HEK293 (cell line): ENCODE measurements around the gene LMF1.

Source experiments
- CTCF ChIA-PET: fragments of 350-600 bp; formaldehyde crosslinking; extraction: SDS; loops from one replicate; lab custom pipeline; 2021; ENCODE audit warnings: antibody characterized with exemption; lab: Yijun Ruan, JAX
- POLR2A ChIA-PET: fragments of 300-600 bp; formaldehyde crosslinking; extraction: SDS; loops from one replicate; lab custom pipeline; 2020; ENCODE audit warnings: antibody characterized with exemption, inconsistent platforms; lab: Yijun Ruan, JAX
- H3K27ac ChIP-seq: fragments of 200-500 bp; sonication (Bioruptor generic); 2 replicates; pipeline ENCODE4 v1.5.1; 2014; ENCODE audit warnings: low read depth, low read length, control low read depth, inconsistent platforms; ENCODE audit errors: extremely low read depth
- H3K36me3 ChIP-seq, 2 experiments: fragments of 200-500 bp in 1 of 2; sonication (Bioruptor generic) in 1 of 2; 1 replicate in 1 of 2; 2 replicates in 1 of 2; pipeline ENCODE4 v1.5.1; 2014 to 2017; ENCODE audit warnings: inconsistent platforms in 2 of 2, low read length in 2 of 2; ENCODE audit not compliant: control insufficient read depth in 2 of 2, insufficient read depth in 1 of 2
- H3K4me1 ChIP-seq: fragments of 200-500 bp; sonication (Bioruptor generic); 2 replicates; pipeline ENCODE4 v1.5.1; 2014; ENCODE audit warnings: mild to moderate bottlenecking, low read length, inconsistent platforms; ENCODE audit not compliant: control insufficient read depth, insufficient read depth
- H3K4me3 ChIP-seq: 2 replicates; pipeline ENCODE4 v1.5.1; 2011; ENCODE audit warnings: low read depth, mild to moderate bottlenecking, control low read depth, low read length, moderate library complexity
- H3K9me3 ChIP-seq: fragments of 200-500 bp; sonication (Bioruptor generic); 2 replicates; pipeline ENCODE4 v1.5.1; 2014; ENCODE audit warnings: low read depth, low read length, inconsistent platforms; ENCODE audit not compliant: control insufficient read depth, insufficient read depth
- FEZF1 ChIP-seq: fragments of 450-650 bp; formaldehyde crosslinking; IDR thresholded peaks from 2 replicates; pipeline ENCODE4 v1.5.1; 2016; ENCODE audit warnings: missing biosample characterization, missing genetic modification characterization
- ZFHX2 ChIP-seq: fragments of 450-650 bp; formaldehyde crosslinking; conservative IDR thresholded peaks from 2 replicates; pipeline ENCODE4 v1.5.1; 2016; ENCODE audit warnings: missing biosample characterization, missing genetic modification characterization
- ZNF121 ChIP-seq: fragments of 450-650 bp; formaldehyde crosslinking; IDR thresholded peaks from 2 replicates; pipeline ENCODE4 v1.5.1; 2016; ENCODE audit warnings: missing biosample characterization, missing genetic modification characterization
- ZNF133 ChIP-seq: fragments of 450-650 bp; formaldehyde crosslinking; IDR thresholded peaks from 2 replicates; pipeline ENCODE4 v1.5.1; 2016; ENCODE audit warnings: missing biosample characterization, missing genetic modification characterization
- ZNF426 ChIP-seq: fragments of 450-650 bp; formaldehyde crosslinking; IDR thresholded peaks from 2 replicates; pipeline ENCODE4 v1.5.1; 2017; ENCODE audit warnings: missing biosample characterization, missing genetic modification characterization, mild to moderate bottlenecking, inconsistent platforms, moderate library complexity
- ZNF555 ChIP-seq: fragments of 450-650 bp; formaldehyde crosslinking; conservative IDR thresholded peaks from 2 replicates; pipeline ENCODE4 v1.5.1; 2017; ENCODE audit warnings: missing biosample characterization, mild to moderate bottlenecking, missing genetic modification characterization, inconsistent platforms
- ZNF600 ChIP-seq: fragments of 450-650 bp; formaldehyde crosslinking; IDR thresholded peaks from 2 replicates; pipeline ENCODE4 v1.5.1; 2016; ENCODE audit warnings: missing biosample characterization, missing genetic modification characterization
- ZNF658 ChIP-seq: fragments of 450-650 bp; formaldehyde crosslinking; IDR thresholded peaks from 2 replicates; pipeline ENCODE4; 2016; ENCODE audit warnings: missing biosample characterization, missing genetic modification characterization
- ZNF701 ChIP-seq: fragments of 450-650 bp; formaldehyde crosslinking; IDR thresholded peaks from 2 replicates; pipeline ENCODE4 v1.5.1; 2016; ENCODE audit warnings: missing biosample characterization, missing genetic modification characterization
- ZNF768 ChIP-seq: fragments of 450-650 bp; formaldehyde crosslinking; IDR thresholded peaks from 2 replicates; pipeline ENCODE4 v1.5.1; 2018; ENCODE audit warnings: missing biosample characterization, mild to moderate bottlenecking, missing genetic modification characterization
- ZNF785 ChIP-seq: fragments of 450-650 bp; formaldehyde crosslinking; IDR thresholded peaks from 2 replicates; pipeline ENCODE4 v1.5.1; 2016; ENCODE audit warnings: missing biosample characterization, missing genetic modification characterization
- ZNF830 ChIP-seq: fragments of 450-650 bp; IDR thresholded peaks from 2 replicates; pipeline ENCODE4 v1.5.0; 2018; ENCODE audit warnings: missing biosample characterization, missing genetic modification characterization, low read depth, mild to moderate bottlenecking, moderate library complexity
- TF ChIP-seq, protein P1 (sequence below): fragments of 450-650 bp; formaldehyde crosslinking; IDR thresholded peaks from 2 replicates; pipeline ENCODE4 v1.5.1; 2016; ENCODE audit warnings: missing biosample characterization, missing genetic modification characterization
- TF ChIP-seq, protein P2 (sequence below): fragments of 450-650 bp; formaldehyde crosslinking; IDR thresholded peaks from 2 replicates; pipeline ENCODE4 v1.5.1; 2017; ENCODE audit warnings: missing biosample characterization, missing genetic modification characterization
- TF ChIP-seq, protein P3 (sequence below): fragments of 450-650 bp; formaldehyde crosslinking; IDR thresholded peaks from 2 replicates; pipeline ENCODE4 v1.5.1; 2016; ENCODE audit warnings: missing biosample characterization, missing genetic modification characterization

LMF1 gene

DNA sequence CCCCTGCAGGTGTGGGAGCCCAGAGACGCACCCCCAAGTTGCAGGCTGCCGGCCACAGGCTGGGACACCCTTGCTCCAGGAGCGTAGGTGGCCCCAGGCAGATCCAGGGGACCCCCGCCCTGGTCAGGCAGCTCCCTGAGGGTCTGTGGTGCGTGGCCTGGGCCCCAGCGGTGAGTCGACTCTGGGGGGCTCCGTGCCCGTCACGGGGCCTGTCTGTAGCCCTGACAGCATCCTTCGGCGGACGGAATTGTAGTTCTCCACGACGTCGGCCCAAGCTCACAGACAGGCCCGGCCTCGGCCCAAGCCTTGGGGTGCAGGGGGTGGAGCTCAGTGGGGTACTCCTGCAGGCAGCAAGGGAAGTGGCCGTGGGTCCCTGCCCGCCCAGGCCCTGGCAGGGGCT lies 82.9 kb downstream of the LMF1 start (continued):
- TF ChIP-seq ZNF121 (tag by site-specific recombination) (no peak), ZNF830 (tag by site-specific recombination) (no peak)
- TF ChIP-seq, protein P1, sequence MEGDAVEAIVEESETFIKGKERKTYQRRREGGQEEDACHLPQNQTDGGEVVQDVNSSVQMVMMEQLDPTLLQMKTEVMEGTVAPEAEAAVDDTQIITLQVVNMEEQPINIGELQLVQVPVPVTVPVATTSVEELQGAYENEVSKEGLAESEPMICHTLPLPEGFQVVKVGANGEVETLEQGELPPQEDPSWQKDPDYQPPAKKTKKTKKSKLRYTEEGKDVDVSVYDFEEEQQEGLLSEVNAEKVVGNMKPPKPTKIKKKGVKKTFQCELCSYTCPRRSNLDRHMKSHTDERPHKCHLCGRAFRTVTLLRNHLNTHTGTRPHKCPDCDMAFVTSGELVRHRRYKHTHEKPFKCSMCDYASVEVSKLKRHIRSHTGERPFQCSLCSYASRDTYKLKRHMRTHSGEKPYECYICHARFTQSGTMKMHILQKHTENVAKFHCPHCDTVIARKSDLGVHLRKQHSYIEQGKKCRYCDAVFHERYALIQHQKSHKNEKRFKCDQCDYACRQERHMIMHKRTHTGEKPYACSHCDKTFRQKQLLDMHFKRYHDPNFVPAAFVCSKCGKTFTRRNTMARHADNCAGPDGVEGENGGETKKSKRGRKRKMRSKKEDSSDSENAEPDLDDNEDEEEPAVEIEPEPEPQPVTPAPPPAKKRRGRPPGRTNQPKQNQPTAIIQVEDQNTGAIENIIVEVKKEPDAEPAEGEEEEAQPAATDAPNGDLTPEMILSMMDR = no peak
- TF ChIP-seq, protein P2, sequence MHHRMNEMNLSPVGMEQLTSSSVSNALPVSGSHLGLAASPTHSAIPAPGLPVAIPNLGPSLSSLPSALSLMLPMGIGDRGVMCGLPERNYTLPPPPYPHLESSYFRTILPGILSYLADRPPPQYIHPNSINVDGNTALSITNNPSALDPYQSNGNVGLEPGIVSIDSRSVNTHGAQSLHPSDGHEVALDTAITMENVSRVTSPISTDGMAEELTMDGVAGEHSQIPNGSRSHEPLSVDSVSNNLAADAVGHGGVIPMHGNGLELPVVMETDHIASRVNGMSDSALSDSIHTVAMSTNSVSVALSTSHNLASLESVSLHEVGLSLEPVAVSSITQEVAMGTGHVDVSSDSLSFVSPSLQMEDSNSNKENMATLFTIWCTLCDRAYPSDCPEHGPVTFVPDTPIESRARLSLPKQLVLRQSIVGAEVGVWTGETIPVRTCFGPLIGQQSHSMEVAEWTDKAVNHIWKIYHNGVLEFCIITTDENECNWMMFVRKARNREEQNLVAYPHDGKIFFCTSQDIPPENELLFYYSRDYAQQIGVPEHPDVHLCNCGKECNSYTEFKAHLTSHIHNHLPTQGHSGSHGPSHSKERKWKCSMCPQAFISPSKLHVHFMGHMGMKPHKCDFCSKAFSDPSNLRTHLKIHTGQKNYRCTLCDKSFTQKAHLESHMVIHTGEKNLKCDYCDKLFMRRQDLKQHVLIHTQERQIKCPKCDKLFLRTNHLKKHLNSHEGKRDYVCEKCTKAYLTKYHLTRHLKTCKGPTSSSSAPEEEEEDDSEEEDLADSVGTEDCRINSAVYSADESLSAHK = no peak

DNA sequence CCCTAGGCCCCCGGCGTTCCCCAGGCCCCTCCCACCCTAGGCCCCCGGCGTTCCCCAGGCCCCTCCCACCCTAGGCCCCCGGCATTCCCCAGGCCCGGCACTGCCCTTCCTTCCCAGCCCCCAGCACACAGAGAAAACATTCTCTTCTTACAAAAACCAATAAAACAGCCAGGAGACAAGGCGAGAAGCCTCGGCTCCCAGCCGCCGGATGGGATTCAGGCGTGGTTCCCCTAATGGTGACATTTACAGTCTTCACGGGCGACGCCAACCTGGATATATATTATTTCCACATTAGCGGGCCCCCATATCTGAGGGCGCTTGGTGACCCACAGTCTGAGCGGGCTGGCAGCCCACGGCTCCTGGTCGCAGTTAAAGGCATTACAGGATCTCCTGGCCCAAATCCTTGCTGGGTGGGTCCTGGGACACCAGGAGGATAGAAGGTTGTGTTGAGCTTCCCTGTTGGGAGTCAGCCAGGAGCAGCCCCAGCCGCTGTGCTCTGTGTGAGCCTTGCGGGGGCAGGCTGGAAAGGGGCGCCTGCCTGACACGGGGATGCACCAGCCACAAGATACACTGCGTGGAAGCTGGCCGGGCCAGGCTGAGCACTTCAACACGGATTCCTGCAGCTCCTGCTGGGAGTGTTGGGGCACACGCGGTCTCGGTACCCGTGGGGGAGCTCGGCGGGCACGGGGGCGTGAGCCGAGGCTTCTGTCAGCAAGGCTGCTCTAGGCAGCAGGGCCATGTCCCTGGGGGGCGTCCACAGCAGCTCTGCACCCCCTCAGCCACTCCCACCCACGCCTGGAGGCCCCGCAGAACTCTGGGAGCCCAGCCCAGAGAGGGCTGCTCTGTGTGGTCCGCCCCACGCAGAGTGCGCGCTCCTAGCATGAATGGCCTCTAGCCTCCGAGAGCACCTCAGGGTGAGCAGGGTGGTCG lies 83.7 kb downstream of the LMF1 start:
- TF ChIP-seq ZNF785 (no peak), ZFHX2 (peak; percentile 48), FEZF1 (no peak), ZNF555 (tag by site-specific recombination) (no peak), ZNF701 (tag by site-specific recombination) (no peak), ZNF426 (tag by site-specific recombination) (no peak)
- ChIA-PET CTCF (no interaction called here), POLR2A (no interaction called here)
- Histone ChIP-seq H3K27ac (no peak overlapping the region), H3K4me1 (no peaks in the 10 kb centered on the region), H3K4me3 (no peak overlapping the region), H3K9me3 (no peaks in the 10 kb centered on the region), H3K36me3 (no peaks in the 10 kb centered on the region)

DNA sequence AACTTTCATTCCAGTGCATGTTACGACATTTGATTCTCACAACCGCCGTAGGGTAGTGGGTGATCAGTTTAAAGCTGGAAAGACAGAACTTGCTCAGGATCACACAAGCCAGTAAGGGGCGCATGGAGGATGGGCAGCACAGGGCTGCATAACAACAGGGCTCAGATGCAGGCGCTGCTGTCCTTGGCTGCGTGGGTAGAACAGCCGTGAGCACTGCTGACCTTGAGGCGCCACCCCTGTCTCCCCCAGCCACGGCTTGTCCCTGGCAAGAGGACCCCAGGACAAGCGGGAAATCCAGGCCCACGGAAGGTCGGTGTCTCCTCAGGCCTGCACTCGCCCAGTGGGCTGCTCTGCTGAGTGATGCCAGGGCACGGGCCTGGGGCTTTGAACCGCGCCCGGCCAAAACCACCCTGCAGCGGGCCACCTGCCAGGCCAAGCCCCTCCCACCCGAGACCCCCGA lies 84.7 kb downstream of the LMF1 start:
- H3K4me1 ChIP-seq = no peaks in the 10 kb centered on the region
- TF ChIP-seq ZNF768 (tag by site-specific recombination) (no peak), ZNF600 (tag by site-specific recombination) (0 out of 2 replicates have a peak, but pooled peaks have one; percentile 19), ZNF658 (tag by site-specific recombination) (no peak), ZNF133 (tag by site-specific recombination) (no peak)
- TF ChIP-seq, protein P3, sequence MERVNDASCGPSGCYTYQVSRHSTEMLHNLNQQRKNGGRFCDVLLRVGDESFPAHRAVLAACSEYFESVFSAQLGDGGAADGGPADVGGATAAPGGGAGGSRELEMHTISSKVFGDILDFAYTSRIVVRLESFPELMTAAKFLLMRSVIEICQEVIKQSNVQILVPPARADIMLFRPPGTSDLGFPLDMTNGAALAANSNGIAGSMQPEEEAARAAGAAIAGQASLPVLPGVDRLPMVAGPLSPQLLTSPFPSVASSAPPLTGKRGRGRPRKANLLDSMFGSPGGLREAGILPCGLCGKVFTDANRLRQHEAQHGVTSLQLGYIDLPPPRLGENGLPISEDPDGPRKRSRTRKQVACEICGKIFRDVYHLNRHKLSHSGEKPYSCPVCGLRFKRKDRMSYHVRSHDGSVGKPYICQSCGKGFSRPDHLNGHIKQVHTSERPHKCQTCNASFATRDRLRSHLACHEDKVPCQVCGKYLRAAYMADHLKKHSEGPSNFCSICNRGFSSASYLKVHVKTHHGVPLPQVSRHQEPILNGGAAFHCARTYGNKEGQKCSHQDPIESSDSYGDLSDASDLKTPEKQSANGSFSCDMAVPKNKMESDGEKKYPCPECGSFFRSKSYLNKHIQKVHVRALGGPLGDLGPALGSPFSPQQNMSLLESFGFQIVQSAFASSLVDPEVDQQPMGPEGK (tag by site-specific recombination) = no peak
- TF ChIP-seq, all 188 proteins: peak for 1
- Histone ChIP-seq H3K36me3 (no peaks in the 10 kb centered on the region), H3K27ac (no peak overlapping the region), H3K4me3 (no peak overlapping the region), H3K9me3 (no peaks in the 10 kb centered on the region)
- CTCF ChIA-PET = no interaction called here
- POLR2A ChIA-PET = no interaction called here
